ENCODE data around the gene REM2.

GRCh38 chr14:22883173-22883976 lies at the start of gene REM2:
- TF ChIP-seq TARDBP (IDR thresholded peaks at IDR 0.05) (no peak), BHLHE40 (IDR thresholded peaks at IDR 0.05; ENCODE audit: borderline replicate concordance) (no peak), FOXA1 (IDR thresholded peaks at IDR 0.05) (no peak), SUZ12 (IDR thresholded peaks at IDR 0.05) (no peak), LEF1 (IDR thresholded peaks at IDR 0.05; ENCODE audit: borderline replicate concordance) (no peak), FOXK2 (IDR thresholded peaks at IDR 0.05) (no peak), ELF4 (IDR thresholded peaks at IDR 0.05) (no peak), SP1 (IDR thresholded peaks at IDR 0.05) (no peak), CTBP1 (IDR thresholded peaks at IDR 0.05; ENCODE audit: borderline replicate concordance) (no peak), FOXM1 (IDR thresholded peaks at IDR 0.05; ENCODE audit: borderline replicate concordance) (no peak), HDGF (IDR thresholded peaks at IDR 0.05; ENCODE audit: borderline replicate concordance) (no peak), PKNOX1 (IDR thresholded peaks at IDR 0.05) (no peak), NFRKB (IDR thresholded peaks at IDR 0.05) (no peak), ARNT (IDR thresholded peaks at IDR 0.05) (no peak)
